Fibroblast of mammary gland (primary cell): ENCODE data around the gene ANXA11.
A peak's percentile ranks its signal among the peaks of the same experiment; 100 is the strongest.

Experiments
- DNase-seq: peaks from one replicate; pipeline ENCODE4 v3.0.0-alpha.2; 2010; ENCODE audit warnings: low read depth
- H3K4me3 ChIP-seq: 2 replicates; pipeline ENCODE4 v1.5.1; 2011; ENCODE audit warnings: low read depth, mild to moderate bottlenecking, low read length, moderate library complexity; ENCODE audit not compliant: control insufficient read depth
- TF ChIP-seq, protein P1 (sequence below): conservative IDR thresholded peaks from 2 replicates; pipeline ENCODE4 v1.5.1; 2011; ENCODE audit warnings: low read depth, low read length, inconsistent platforms; ENCODE audit not compliant: control insufficient read depth, insufficient read depth

Gene ANXA11

DNA sequence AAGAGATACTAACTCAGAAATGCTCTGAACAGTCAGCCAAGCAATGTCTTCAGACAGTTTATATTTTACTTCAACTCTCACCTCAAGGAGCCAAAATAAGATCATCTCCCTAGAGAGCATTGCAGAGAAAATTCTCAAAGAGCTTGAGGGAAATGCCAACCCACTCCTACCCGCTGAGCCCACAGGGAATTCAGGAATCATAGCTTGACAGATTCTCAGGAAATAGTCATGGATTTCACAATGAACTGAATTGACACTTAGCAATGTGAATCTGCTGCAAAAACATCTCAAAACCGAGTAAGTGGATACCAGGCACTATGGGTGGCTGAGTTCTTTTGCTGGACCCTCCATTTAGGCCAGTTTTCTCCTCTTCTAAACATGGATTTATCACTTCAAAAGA is 82.6 kb downstream of the ANXA11 start:
- H3K4me3 ChIP-seq: no peak overlapping the region
- DNase-seq: peak; percentile 91
- TF ChIP-seq, protein P1, sequence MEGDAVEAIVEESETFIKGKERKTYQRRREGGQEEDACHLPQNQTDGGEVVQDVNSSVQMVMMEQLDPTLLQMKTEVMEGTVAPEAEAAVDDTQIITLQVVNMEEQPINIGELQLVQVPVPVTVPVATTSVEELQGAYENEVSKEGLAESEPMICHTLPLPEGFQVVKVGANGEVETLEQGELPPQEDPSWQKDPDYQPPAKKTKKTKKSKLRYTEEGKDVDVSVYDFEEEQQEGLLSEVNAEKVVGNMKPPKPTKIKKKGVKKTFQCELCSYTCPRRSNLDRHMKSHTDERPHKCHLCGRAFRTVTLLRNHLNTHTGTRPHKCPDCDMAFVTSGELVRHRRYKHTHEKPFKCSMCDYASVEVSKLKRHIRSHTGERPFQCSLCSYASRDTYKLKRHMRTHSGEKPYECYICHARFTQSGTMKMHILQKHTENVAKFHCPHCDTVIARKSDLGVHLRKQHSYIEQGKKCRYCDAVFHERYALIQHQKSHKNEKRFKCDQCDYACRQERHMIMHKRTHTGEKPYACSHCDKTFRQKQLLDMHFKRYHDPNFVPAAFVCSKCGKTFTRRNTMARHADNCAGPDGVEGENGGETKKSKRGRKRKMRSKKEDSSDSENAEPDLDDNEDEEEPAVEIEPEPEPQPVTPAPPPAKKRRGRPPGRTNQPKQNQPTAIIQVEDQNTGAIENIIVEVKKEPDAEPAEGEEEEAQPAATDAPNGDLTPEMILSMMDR: no peak

DNA sequence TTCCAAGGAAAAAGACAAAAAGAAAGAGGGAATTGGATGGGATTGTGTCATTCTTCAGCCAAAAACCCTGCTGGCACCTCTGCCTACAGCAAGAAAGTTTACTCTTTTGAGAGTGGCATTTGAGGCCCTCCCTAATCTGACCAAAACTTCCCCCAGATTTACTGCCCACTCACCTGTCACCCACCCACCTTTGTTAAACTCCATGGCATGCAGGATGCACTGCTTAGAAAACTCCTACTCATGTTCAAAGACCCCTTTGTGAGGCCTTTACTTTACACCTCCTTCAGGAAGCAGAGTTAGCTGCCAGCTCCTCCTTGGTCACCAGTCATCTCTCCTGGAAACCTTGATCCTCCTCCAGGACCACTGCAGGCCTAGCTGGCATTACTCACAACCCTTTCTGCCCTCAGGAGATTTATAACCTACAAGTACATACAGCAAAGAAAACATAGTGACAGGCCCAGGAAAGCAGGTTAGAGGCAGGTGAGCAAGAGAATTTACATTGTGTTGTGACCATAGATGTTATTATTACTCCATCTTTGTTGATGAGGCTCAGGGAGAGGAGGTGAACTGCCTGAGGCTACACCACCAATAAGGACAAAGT is 83.1 kb downstream of the ANXA11 start:
- no peak for DNase-seq
- TF ChIP-seq, protein P1: no peak
- H3K4me3 ChIP-seq: no peak overlapping the region

DNA sequence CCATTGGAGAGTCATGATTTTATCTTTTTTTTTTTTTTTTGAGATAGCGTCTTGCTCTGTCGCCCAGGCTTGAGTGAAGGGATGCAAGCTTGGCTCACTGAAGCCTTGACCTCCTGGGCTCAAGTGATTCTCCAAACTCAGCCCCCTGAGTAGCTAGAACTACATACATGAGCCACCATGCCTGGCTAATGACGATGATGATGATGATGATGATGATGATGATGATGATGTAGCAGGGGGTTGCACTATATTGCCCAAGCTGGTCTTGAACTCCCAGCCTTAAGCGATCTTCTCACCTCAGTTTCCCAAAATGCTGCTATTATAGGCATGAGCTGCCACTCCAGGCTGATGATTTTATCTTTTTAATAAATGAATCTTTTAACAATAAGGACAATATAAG is 86.7 kb downstream of the ANXA11 start:
- no peak for DNase-seq
- TF ChIP-seq, protein P1: no peak
- H3K4me3 ChIP-seq: no peak overlapping the region

DNA sequence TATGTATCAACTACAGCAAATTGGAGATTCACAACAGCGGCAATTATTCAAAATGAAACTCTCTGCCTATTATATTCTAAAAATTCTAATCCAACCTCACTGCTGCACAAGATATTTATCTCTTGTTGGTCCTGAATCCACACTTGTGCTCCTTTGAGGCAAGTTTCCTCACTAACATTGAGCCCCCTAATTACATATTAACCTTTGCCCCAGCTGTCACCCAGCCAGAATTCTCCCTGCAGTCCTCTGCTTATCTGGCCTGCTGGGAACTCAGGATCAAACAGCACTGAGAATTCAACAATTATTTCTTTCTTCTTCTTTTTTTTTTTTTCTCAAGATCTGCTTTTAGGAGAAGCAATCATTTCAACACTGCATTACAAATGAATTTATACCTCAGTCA is 94.4 kb downstream of the ANXA11 start:
- no peak for DNase-seq
- H3K4me3 ChIP-seq: no peak overlapping the region
- TF ChIP-seq, protein P1: no peak

DNA sequence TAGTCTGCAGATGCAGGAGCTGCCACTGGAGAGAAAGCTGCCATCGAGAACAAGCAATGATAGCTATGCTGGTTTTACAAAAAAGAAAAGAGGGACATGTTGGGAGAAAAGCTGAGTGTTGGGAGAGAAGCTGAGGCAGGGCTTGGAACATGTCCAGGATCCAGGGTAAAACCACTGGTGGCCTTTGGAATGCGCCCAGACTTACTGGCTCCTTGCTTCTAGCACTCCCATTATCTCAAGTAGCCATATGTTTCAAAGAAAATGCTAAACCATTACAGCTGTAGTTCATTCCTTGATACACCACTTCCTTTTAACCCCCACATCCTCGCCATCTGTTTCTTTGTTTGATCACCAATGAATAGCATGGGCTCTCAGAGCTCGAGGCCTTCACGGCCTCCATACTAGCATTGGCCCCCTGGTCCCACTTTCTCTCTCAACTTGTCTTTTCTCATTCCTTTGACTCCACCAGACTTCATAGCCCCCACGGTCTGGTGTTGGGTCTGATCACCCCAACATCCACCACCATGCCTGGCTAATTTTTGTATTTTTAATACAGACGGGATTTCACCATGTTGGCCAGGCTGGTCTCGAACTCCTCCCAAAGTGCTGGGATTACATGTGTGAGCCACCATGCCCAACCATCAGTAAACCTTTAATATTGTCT is 96.6 kb downstream of the ANXA11 start:
- DNase-seq: no peak
- TF ChIP-seq, protein P1: no peak

DNA sequence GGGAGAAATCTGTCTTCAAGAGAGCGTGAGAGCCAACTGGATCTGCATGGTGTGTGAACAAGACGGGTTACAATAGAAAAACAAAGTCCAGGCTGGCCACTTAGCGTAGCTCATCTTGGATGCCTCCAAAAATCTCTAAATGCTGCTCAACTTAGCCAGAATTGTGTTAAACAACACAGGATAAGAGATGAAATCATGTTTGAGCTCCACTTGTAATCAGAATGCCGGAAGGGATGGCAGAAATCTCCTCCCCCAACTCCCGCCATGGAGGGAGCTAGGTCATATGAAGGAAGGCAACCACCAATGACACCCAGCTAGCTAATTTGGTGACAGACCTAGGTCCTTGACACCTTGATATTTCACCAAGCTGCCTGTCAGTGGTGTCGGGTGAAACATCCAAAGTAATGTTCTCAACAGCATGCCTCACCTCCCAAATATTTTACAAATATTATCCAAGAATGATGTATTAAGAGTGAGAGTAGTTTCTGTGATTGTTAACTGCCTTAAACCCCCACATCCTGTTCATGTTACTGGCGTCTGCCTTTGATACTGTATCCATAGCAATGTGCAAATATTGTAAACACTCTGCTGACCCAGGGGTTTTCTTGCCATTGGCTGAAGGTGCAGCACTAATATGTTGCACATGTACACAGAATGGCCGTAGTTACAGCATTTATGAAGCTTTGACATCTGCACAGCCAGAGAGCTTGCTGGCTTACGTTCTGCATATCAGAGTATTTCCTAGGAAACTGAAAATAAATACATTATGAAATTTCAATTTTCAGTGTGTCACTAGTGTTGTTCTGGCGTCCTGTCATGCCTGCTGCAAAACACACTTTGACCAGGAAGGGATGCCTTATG is 101.0 kb downstream of the ANXA11 start:
- TF ChIP-seq, protein P1: no peak
- DNase-seq: peak; percentile 83
- no peak overlapping the region for H3K4me3 ChIP-seq

More for the DNA sequence above, 96.6 kb downstream of the ANXA11 start:
- no peak overlapping the region for H3K4me3 ChIP-seq
